HG03039 (cell line): ENCODE measurements around the gene TASOR2.

Experiments
- ATAC-seq: cut with Tn5 transposase; IDR thresholded peaks from one replicate; pipeline ENCODE4 v1.9.1; 2021; ENCODE audit warnings: mild to moderate bottlenecking, moderate library complexity; ENCODE audit not compliant: unreplicated experiment

Gene TASOR2

DNA sequence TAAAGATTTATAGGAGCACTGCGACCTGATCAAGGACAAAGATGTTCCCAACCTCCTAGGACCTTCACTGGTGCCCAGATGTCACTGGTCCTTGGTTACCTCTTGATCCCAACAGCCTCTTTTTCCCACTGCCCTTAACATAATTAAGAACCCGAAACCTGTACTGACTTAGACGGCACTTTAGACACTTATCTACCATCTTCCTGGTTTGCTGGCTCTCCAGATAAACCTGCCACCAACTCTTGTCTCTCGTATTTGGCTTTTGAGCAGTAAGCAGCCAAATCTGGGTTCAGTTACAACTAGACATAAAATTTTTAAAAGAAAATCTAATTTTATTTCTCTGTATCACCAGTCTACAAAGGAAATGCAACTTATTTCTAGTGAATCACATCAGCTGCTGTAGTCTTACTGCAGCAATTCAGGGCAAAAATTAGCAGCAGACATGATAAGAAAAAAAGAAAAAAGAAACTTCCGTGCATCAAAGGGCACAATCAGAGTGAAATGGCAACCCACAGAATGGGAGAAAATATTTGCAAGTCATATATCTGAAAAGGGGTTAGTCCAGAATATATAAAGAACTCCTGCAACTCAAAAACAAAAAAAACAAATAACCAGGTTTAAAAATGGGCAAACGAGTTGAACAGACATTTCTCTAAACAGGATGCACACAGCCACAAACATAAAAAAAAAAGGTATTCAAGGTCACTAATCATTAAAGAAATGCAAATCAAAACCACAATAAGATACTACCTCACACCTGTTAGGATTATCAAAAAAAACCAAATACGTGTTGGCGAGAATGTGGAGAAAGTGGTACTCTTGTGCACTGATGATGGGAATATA is 27.7 kb upstream of the TASOR2 start:
- ATAC-seq: no peak

- ATAC-seq: no peak
These were observed 25.6 kb upstream of the TASOR2 start for GRCh38 chr10:5658871-5659618.

GRCh38 chr10:5659702-5660528 is 24.7 kb upstream of the TASOR2 start:
- ATAC-seq: no peak

DNA sequence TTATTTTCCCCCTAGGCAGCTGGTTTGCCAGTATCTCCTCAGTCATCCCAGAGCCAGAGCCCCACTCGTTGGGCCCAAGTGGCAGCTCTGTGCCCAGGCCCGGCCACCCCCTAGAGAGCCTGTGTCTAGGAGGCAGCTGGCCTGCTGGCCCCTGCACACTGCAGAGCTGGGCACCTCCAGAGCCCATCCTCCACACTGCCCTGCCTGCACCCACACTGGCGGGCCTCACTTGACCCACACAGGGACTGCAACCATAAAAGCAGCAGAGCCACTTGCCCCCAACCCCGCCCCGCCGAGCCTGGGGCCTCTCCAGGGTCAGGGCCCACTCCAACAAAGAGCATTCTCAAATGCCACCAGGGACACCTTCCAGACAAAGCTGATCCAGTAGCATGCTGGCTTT is 23.6 kb upstream of the TASOR2 start:
- ATAC-seq: no peak

GRCh38 chr10:5662708-5663579 is 21.7 kb upstream of the TASOR2 start:
- no peak for ATAC-seq

DNA sequence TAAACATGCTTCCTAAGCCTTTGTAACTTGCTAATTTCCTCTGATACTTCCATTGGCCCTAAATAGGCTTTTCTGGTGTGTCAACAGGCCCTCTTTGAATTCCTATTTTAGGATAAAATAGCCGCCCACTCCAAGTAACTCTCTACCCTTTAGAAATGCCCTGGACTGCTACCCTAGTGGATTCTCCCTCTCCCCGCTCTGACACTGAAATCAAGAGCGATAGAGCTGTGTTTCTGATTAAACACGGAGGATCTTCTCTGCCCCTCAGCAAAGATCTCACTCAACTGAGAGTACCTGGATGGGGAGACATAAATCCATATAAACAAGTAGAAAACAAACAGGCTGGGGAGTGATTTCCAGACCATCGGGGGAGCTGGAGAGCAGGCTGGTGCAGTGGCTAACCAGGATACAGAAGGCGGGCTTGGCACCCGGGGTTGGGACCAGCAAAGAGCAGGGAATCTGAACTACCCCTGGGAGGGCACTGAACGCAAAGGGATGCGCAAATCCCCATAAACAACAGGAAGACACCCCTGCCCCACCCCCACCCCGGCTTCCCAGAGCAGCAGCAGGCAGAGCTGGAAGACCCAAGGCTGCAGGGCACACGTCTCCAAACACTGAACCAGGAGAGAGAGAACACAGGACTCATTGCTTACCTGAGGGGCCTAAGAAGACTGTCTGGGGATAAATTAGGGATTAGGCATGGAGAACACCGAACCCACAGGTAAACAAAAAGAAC is 20.8 kb upstream of the TASOR2 start:
- ATAC-seq: no peak

- ATAC-seq: no peak
These were observed 19.1 kb upstream of the TASOR2 start for GRCh38 chr10:5665373-5666007.

DNA sequence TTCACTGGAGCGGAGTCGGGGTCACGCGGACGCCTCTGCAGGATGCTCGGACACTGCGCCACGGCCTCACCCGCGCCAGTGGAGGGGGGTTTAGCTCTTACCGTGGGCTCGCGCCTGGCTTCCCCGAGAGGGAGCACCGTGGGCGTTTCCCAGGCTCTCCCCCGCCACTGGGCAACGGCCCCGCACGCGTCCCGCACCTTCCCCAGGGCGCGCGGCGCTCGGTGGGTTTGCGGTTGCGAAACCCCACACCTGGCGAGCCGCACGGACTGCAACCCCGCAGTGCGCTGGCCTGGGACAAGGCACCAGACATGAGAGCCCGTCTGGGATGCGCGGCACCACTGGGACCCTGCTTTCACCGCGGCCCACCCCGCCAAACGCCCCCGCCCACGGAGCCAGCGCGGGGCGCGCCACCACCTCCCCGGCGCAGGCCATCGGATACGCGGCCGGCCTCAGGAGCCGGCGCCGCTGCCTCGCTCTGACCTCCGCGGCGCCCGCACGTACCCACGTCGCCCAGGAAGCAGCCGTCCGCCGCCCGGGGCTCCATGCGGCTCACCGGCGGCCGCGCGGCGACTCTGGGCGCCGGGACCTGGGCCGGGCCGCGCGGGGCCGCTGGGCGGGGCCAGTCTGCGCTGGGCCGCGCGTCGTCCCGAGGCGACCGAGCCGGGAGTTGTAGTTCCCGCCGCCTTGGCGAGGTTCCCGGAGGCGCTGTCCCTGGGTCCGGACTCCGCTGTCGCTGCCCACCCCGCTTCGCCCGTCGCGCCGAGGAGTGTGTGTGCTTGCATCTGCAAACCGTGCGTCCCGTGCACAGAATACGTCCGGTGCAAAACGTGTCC is 18.4 kb upstream of the TASOR2 start, which contains the start of gene ASB13:
TSS of gene ASB13 (minus strand) at position 588 of the 833 bp plus-strand sequence. CDS start at position 544, 44 bp downstream.
- ATAC-seq: no peak

DNA sequence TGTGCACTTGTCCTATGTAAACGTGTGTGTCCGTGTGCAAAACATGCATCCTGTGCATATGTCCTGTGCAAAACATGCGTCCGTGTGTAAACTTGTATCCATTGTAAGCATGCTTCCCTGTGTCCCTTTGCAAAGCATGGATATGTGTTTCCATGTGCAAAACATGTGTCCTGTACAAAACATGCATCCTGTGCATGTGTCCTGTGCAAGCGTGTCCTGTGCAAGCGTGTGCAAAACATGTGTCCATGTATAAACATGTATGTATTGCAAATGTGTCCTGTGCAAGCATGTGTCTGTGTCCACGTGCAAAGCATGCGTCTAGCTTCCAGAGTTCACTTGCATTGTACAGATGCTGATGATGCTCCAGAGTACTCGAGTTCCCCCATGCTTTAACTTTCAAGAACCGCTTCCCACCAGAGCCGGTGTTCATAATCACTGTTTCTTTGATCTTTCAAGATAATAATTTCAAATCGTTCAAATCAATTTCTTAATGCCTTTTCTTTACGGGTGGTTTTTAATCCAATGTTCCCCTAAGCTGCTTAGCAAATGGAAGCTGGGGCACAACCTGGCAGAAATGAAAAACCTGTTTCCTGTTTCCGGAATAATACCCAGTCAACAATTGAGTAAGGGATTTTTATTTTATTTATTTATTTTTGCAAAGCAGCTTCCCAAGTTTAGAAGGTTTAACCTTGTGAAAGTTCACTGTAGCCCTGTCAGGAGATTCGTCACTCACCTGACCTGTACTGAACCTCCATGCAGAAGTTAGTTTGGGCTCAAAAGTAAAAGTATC is 17.6 kb upstream of the TASOR2 start:
- ATAC-seq: no peak

DNA sequence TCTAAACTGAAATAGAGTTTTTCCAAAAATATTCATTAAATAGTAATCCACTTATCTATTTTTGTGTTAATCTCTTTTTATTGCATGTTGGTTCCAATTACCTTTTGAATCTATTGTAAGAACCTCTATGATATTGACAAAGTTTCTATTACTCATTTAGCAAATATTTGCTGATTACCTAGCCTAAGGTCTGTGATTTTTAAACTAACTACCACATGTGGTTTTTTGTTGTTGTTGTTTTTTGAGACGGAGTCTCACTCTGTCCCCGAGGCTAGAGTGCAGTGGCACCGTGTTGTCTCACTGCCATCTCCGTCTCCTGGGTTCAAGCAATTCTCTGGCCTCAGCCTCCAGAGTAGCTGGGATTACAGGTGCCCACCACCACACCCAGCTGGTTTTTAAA is 16.2 kb upstream of the TASOR2 start:
- no peak for ATAC-seq

DNA sequence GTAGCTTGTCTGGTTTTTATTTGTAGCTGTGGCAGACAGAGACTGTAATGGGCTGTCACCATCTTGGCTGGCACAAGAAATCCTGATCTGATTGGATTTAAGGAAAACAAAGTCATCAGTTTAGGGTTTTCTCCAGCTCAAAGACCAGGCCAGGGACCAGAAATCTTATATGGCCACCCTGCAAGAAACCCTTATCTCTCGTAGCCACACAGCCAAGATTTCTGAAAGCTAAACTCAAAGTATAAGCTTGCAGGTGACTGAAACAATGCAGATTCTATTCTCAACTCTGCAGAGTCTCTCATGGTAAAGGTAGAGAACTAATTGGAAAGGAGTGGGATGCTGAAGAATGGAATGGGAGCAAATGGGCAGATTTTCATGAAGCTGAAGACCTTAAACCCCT is 15.0 kb upstream of the TASOR2 start:
- no peak for ATAC-seq

DNA sequence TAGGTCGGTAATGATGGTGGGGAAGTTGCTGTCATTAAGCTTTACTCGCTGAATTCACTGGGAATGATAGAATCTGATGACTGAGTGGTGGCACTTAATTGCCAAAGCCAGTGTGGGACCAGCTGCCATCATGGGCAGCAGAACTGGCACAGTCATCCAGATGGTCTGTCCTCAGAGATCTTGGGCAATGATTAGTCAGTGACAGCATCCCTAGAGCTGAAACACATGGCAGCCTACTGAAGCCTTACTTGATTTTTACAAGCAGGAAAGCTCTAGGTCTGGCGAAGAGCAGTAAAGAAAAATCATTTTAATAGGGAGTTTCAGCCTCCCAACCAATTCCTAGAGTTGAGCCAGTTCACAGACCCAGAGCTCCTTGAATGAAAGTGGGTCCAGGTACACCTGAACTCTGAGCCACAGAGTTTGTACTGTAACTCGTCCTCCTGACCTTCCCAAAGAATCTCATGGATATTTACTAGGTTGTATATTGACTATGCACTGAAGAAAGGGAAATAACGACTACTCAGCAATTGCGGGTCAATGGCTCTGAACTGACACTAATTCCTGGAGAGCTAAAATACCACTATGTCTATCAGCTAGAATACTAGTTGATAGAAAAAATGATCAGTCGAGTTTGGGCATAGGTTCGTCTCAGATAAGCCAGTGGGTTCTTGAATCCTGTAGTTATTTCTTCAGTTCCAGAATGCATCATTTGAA is 13.8 kb upstream of the TASOR2 start:
- no peak for ATAC-seq

- no peak for ATAC-seq
These were observed 6.1 kb upstream of the TASOR2 start for GRCh38 chr10:5678397-5679036.

GRCh38 chr10:5679037-5679435 is 5.6 kb upstream of the TASOR2 start:
- no peak for ATAC-seq

GRCh38 chr10:5679606-5680005 is 5.0 kb upstream of the TASOR2 start:
- ATAC-seq: no peak

GRCh38 chr10:5681930-5682329 is 2.7 kb upstream of the TASOR2 start:
- ATAC-seq: no peak
